GM18526 (cell line): Measurements from ENCODE around the gene LAMC3.

Experiments
- POLR2A ChIP-seq: IDR thresholded peaks from 3 replicates; pipeline ENCODE4 v1.6.1; 2011; ENCODE audit not compliant: insufficient read length; ENCODE audit errors: extremely low read depth

The LAMC3 gene

DNA sequence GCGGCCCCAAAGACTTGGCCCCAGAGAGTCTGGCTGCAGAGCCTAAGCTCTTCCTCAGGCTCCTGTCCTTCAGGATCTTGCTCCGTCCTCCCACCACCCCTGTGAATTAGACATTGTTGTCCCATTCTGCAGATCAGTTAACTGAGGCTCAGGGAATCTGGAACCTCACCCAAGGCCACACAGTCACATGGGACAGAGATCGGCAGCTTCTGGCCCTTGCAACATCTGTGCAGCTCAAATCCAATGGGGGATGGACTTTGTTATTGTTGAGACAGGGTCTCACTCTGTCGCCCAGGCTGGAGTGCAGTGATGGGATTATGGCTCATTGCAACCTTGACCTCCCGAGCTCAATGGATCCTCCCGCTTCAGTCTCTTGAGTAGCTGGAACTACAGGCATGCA is 23.9 kb upstream of the LAMC3 start:
- no peak for TF ChIP-seq POLR2A

DNA sequence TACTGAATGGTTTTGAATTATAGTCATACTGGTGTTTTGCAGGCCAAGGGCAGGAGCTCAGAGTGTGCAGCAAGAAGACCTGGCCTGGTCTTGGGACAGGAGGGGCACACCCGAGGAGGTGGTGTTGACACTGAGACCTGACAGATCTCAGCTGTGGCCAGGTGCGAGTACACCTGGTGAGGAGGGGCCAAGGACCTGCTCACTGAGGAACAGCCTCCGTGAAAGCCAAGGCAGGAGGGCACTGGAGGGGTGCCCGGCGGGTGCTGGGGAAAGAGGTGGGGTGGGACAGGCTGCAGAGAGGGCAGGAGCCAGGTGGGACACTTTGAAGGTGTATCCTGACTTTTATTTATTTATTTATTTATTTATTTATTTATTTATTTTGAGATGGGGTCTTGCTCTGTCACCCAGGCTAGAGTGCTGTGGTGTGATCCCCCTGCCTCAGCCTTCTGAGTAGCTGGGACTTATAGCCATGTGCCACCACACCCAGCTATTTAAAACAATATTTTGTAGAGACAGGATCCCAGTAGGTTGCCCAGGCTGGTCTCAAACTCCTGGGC is 23.3 kb upstream of the LAMC3 start:
- no peak for TF ChIP-seq POLR2A

DNA sequence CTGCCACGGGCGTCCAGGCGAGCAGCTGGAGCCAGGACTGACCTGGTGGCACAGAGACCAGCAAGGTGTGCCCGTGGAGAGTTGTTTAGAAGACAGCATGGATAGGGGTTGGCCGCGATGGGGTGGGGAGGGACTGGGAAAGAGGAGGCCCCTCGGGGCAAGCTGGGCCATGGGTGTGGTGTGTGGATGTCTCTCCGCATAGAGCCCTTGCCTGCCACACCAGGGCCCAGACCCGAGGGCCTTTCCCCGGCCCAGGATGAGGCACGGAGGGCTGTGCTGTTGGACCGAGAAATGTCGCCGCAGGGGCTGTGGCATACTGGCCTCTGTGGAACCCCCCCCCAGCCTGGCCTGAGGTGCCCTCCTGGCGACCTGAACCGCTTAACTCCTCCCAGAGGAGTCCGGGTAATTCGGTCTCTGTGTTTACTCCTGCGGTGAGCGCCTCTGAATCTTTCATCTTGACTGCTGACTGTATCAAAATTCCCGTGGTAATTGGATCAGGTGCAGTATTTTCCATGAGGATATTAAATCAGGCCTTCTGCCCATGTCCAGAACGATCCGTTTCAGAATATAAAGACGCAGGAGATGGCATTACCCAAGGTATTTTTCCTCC is 22.5 kb upstream of the LAMC3 start:
- TF ChIP-seq POLR2A: no peak

DNA sequence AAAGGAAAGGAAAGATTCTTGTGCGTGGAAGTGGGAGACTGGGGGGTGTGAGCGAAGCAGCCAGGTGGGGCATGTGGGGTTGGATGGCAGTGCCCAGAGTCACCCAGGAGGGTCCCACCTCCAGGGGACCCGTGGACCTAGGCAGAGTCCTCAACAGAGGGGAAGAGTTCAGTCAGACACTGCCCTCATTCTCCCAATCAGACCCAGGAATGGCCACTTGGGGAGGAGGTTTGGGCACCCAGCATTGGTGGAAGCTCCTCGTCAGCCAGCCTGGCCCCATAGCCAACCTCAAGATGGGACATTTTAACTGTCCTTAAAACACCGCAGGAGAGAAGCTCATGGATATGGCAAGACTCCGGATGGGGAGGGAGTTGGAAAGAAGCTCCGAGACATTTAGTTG is 21.9 kb upstream of the LAMC3 start:
- no peak for TF ChIP-seq POLR2A

DNA sequence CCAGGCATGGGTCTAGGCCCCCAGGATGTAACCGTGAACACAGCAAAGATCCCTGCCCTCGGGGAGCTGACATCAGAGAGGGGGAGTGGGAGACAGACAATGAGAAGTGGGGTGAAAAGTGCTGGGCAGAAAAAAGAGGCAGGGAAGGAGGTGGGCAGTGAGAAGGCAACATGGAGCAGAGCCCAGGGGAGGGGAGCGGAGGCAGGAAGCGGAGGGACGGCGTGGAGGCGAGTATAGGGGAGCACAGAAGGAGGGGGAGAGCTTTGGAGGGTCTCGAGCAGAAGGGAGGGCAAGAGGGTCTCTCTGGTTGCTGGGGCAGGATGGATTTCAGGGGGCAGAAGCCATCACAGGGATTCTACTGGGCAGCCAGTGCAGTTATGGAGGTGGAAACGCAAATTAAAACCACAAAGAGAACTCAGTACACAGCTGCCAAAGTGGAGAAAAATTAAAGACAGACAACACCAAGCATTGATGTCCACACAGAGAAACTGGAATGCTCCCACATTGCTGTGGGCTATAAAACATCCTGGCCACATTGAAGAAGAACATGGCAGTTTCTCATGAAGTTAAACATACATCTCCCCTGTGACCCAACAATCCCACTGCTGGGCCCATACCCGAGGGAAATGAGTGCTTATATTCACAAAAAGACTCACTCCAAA is 21.1 kb upstream of the LAMC3 start:
- no peak for TF ChIP-seq POLR2A

DNA sequence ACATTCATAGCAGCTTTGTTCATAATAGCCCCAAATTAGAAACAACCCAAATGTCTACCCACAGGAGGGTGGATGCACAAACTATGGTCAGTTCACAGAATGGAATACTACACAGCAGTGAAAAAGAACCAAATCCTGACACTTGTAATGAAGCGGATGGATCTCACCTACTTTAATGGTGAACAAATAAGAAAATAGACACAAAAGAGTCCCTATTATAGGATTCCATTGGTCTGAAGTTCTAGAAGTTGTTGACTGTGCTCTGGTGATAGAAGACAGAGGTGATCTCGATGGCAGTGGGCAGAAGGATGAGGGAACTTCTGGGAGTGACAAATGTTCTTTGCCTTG is 20.6 kb upstream of the LAMC3 start:
- TF ChIP-seq POLR2A: no peak

DNA sequence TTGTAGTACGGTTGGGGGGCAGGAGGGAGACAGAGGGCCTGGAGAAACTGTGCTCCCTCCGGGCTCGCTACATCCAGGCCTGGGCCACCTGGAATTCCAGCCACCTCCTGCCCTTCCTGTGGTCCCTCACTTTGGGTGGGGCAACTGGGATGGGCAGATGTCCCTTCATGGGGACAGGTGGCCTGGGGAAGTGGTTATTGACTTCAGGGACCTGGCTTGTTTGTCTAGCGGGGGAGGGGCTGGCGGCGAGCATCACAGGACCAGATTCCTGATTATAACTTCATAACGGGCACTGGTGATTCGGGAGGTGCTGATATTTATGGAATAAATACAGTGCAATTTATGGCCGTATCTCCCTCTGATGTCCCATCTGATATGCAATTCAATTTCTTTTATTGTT is 20.1 kb upstream of the LAMC3 start:
- TF ChIP-seq POLR2A: no peak

DNA sequence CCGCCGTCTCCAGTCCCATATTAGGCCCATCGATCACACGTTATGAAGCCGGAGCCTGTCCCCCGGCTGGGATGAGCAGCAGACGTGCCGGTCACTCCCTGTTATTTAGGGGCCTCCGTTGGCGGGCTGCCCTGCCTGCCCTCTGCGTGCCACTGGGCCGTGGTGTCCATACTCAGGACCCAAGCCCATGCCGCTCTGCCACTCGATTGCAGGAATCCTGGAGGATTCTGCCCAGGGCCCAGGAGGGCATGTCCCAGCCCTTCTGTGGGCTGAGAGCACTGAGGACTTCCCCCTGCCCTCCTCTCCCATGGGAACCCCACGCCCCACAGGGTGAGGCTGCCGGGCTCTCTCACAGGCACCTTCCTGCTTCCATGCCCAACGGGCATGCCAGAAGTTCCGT is 19.6 kb upstream of the LAMC3 start:
- no peak for TF ChIP-seq POLR2A

DNA sequence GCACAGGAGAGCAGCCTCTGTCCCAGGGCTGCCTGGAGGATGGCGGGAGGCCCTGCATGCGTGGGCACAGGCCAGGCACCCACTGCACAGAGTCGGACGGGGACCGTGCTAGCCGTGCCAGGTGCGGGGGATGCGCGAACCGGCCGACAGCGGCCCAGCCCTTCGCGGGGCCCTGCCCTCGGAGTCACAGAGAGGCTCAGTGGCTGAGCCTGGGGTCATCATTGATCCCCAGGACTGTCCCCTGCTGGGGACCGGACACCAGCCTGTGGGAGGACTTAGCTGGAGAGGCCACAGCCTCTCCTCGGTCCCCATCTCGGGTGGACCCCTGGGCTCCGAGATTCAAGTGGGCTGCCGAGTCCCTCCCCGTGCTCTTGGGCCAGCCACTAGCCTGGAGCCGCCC is 19.1 kb upstream of the LAMC3 start:
- TF ChIP-seq POLR2A: no peak

DNA sequence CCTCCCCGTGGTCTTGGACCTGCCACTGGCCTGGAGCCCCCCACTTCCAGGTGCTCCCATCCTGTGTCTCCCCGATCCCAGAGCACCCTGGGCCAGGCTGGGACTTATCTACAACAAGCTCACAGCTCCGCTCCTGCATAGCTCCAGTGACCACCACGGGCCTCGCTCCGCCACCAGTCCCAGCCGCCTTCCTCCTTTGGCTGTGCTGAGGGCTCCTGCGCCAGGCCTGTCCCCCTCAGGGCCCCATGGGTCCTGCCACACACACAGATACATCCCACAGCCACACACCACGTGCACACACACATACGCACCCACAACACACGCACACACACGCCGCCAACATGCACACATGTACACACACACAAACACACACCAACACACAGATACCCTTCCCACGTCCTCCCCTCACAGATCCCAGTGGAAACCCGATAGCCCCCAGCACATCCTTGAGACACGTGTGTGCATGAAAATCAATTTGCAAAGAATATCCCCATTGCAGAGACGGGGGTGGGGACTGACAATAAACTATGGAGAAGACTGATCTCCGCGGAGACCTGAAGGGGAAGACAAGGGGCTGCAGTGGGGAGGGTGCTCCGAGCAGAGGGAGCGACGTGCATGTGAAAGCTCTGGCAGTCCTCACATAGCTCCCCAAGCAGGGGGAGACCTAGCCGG is 18.5 kb upstream of the LAMC3 start:
- TF ChIP-seq POLR2A: no peak

DNA sequence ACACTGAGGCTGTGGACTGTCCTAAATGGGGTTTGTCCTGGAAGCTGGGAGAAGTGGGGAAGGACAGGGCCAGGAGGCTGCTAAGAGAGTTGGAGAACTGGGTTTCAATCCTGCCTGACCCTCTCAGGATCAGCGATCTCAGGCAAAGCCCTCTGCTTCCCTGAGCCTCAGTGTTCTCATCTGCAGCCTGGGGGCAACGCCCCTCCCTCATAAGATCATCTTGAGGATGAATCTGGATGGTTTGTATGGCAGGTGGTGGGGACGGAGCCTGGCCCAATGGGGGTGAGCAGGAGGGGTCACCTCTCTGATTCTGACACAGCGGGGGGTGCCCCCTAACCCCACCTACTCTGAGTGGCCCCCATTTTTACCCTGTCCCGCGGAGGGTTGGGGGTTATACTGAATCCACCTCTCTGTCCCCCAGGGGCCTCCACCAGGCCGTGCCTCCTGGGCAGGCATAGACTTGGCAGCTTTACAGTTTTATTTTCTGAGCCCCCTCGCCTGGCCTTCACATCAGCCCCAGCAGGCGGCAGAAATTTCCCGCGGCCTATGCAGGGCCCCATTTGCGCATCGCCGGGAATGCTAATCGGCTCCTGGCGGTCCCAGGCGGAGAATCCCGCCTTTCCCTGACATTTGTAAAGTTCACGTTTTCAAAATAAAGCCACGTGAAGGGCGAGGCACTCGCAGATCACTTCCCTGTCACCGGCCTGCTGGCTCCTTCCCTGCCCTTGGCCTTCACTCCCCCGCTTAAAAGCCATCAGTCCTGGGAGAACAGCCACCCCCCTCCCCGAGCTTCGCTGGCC is 17.8 kb upstream of the LAMC3 start:
- no peak for TF ChIP-seq POLR2A

DNA sequence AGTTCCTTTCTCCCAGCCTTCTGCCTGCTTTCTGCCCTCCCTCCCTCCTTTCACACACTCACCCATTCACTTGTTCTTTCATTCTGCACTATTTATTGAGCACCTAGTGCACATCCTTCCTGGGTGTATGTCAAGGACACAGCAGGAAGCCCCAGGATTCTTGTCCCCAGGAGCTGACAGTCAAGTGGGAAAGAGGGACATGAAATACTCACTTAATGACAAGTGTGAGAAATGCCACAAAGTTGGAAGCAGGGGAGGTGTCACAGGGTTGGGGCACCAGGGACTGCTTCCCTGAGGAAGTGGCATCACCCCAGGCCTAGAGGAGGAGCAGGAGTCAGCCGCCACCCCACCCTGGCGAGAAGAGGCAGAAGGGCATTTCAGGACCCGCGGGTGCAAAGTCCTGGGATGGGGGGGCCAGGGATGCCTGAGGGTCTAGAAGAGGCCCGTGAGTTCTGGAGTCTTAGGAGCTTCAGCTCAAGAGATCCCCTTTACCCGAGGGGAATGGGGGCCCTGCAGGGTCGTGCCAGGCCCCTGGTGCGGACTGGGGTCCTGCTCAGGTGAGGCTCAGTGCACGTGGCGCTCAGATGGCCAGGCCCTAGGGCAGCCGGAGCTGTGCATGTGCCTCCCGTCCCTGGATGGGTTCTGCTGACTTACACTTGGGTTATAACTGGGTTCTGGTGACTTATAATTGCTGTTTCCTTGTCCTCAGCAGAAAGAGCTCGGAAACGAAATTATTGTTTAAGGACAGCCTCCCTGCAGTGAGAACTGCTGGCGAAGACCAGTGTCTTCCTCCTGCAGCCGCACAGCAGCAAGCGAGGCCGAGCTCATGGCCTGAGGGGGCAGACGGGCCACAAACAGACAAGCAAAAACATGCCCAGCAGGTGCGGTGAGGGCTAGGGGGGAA is 16.9 kb upstream of the LAMC3 start:
- no peak for TF ChIP-seq POLR2A

DNA sequence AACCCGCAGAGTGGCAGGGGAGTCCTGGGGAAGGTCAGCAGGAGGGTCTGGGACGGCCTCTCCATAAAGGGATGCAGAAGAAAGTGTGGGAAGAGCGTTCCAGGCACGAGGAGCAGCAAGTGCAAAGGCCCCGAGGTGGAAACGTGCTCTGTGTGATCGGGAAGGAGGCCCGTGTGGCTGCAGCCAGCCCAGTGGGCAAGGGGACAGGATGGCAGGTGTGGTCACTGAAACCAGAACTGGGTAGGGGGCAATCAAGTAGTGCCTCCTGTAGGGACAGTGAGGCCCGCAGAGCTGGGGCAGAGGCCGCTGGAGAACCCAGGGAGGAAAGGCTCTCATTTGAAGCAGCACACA is 16.3 kb upstream of the LAMC3 start:
- TF ChIP-seq POLR2A: no peak

DNA sequence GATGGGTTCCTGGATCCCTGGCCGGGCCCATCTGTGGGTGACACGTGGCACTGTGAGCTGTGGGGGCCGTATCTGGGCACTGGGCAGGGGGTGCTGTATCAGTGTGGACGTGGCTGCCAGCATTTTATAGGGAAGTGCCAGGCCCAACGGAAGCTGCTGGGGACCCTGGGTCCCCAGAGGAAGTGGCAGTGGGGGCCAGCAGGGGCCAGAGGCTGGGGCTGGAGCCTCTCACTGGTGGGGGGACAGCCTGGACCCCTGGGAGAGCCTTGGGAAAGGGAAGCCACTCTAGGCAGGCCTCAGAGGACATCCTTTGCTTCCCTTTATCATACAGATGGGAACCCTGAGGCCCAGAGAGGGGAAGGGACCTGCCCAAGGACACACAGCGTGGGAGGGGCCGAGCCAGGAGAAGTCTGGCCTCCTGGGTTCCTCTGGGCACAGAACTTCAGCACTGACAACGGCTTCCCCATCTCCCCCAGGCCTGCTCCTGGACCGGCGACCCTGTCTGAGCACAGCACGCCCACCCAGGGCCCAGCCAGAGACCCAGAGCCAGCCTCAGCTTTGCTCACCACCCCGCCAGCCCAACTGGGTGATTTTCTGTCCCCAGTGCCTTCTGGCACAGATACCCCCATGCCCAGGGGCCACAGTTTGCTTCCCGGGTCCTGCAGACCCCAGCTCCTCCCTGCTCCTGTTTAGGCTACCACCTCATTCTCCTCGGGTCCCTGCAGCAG is 15.5 kb upstream of the LAMC3 start:
- no peak for TF ChIP-seq POLR2A
